K562 (cell line): ENCODE measurements around the gene ARL16. TPM values are rescaled to one million over a fixed set of nuclear protein-coding genes. Genes with fewer than 3 reads are reported as not detected.

Experiments used
- ATAC-seq: fragments of 200-7000 bp; cut with Tn5 transposase; 3 replicates; pipeline ENCODE4 v1.9.1; 2020; ENCODE audit warnings: moderate library complexity
- BruUV-seq: library from RNA; stranded (reverse); fragments of 400-500 nt; replicated peaks from 2 replicates; lab custom pipeline; 2021; lab: Mats Ljungman, UMichigan
- CTCF ChIA-PET: fragments of 300-600 bp; formaldehyde crosslinking; extraction: SDS; loops from one replicate; lab custom pipeline; 2021; ENCODE audit warnings: low intra/inter-chr PET ratio; lab: Yijun Ruan, JAX
- POLR2A ChIA-PET: fragments of 300-600, 350-650 bp; sonication (Branson Sonifier 250); formaldehyde crosslinking; extraction: SDS; loops from one replicate; lab custom pipeline; 2021; ENCODE audit warnings: antibody characterized with exemption, inconsistent platforms; lab: Yijun Ruan, JAX
- DNase-seq, 4 experiments: peaks; one replicate each; pipeline versions ENCODE4 v3.0.0 to v3.0.0-alpha.2; 2011 to 2018; ENCODE audit warnings: low spot score in 3 of 4, mixed read lengths in 3 of 4; ENCODE audit errors: extremely low read depth in 1 of 4
- FAIRE-seq: peaks from 2 replicates; lab custom pipeline; 2011; peaks lifted over from hg19 to GRCh38; lab: Jason Lieb, UNC
- H2AFZ ChIP-seq: 2 replicates; pipeline ENCODE4 v1.6.0; 2011; ENCODE audit warnings: low read depth, low read length, control low read depth, inconsistent platforms
- H3K27ac ChIP-seq: fragments of 200-600 bp; 3 replicates; pipeline ENCODE4 v1.8.0; 2011; ENCODE audit warnings: low read depth, mild to moderate bottlenecking, control low read depth, inconsistent platforms, low read length, moderate library complexity, mixed read lengths; ENCODE audit errors: extremely low read depth
- H3K27me3 ChIP-seq, 2 experiments: fragments of 300-600 bp in 1 of 2; 2 replicates in 1 of 2; 3 replicates in 1 of 2; pipeline versions ENCODE4 v1.6.0 to v1.8.0; 2011; ENCODE audit warnings: inconsistent platforms in 2 of 2, low read length in 2 of 2, mild to moderate bottlenecking in 1 of 2, mixed read lengths in 1 of 2, moderate library complexity in 1 of 2; ENCODE audit not compliant: control insufficient read depth in 2 of 2, insufficient read depth in 2 of 2
- H3K36me3 ChIP-seq: fragments of 300-600 bp; 3 replicates; pipeline ENCODE4 v1.8.0; 2011; ENCODE audit warnings: mild to moderate bottlenecking, low read length, inconsistent platforms; ENCODE audit not compliant: control insufficient read depth, insufficient read depth
- H3K4me1 ChIP-seq, 2 experiments: fragments of 200-600 bp in 1 of 2; replicated peaks in 1 of 2; 2 replicates in 1 of 2; 3 replicates in 1 of 2; pipeline versions ENCODE4 v1.5.1 to v1.8.0; 2011; ENCODE audit warnings: inconsistent platforms in 2 of 2, low read length in 2 of 2, mild to moderate bottlenecking in 1 of 2, mixed read lengths in 1 of 2, moderate library complexity in 1 of 2; ENCODE audit not compliant: control insufficient read depth in 2 of 2, insufficient read depth in 2 of 2
- H3K4me2 ChIP-seq: 2 replicates; pipeline ENCODE4 v1.6.1; 2011; ENCODE audit warnings: low read length, control low read depth, inconsistent platforms, mixed read lengths; ENCODE audit not compliant: insufficient read depth
- H3K4me3 ChIP-seq: fragments of 200-600 bp; sonication (generic), shearing (Covaris generic); 2 replicates; pipeline ENCODE4 v1.5.1; 2016; ENCODE audit warnings: control low read depth, inconsistent platforms
- H3K79me2 ChIP-seq: fragments of 200-600 bp; 3 replicates; pipeline ENCODE4 v1.8.0; 2011; ENCODE audit warnings: low read length, inconsistent platforms; ENCODE audit not compliant: control insufficient read depth, insufficient read depth
- H3K9ac ChIP-seq, 2 experiments: 2 replicates each; pipeline versions ENCODE4 v1.6.0 to v1.6.1; 2011; ENCODE audit warnings: low read depth in 2 of 2, low read length in 2 of 2, control low read depth in 1 of 2, inconsistent platforms in 1 of 2, mild to moderate bottlenecking in 1 of 2, mixed read lengths in 1 of 2; ENCODE audit not compliant: insufficient read depth in 1 of 2
- H3K9me1 ChIP-seq: one replicate; pipeline ENCODE4 v1.6.0; 2011; ENCODE audit warnings: inconsistent platforms, mild to moderate bottlenecking, low read length, moderate library complexity; ENCODE audit not compliant: control insufficient read depth, insufficient read depth
- H3K9me3 ChIP-seq: replicated peaks from 2 replicates; pipeline ENCODE4 v1.5.1; 2011; ENCODE audit warnings: low read depth, low read length, inconsistent platforms; ENCODE audit not compliant: control insufficient read depth, insufficient read depth
- H4K20me1 ChIP-seq: replicated peaks from 2 replicates; pipeline ENCODE4 v1.6.1; 2011; ENCODE audit warnings: low read length, inconsistent platforms, mixed read lengths; ENCODE audit not compliant: control insufficient read depth, insufficient read depth
- CREB1 ChIP-seq, 2 experiments: sonication (generic) in 1 of 2; formaldehyde crosslinking in 1 of 2; IDR thresholded peaks; 2 replicates each; pipeline versions ENCODE4 v1.6.1 to v1.8.0; 2012 to 2022; ENCODE audit warnings: inconsistent platforms in 1 of 2, mild to moderate bottlenecking in 1 of 2, missing genetic modification reagents in 1 of 2, moderate library complexity in 1 of 2
- POLR2AphosphoS2 ChIP-seq: IDR thresholded peaks from 2 replicates; pipeline ENCODE4 v1.6.1; 2012; ENCODE audit warnings: low read length, improper control_type of control experiment
- POLR2G ChIP-seq: fragments of 200-400 bp; formaldehyde crosslinking; IDR thresholded peaks from 2 replicates; pipeline ENCODE4 v1.6.1; 2017; ENCODE audit warnings: low read depth, mild to moderate bottlenecking, antibody characterized with exemption, low read length, moderate library complexity
- SMARCB1 ChIP-seq: IDR thresholded peaks from 2 replicates; pipeline ENCODE4 v1.6.1; 2011; ENCODE audit warnings: improper control_type of control experiment, low read depth; ENCODE audit not compliant: insufficient read length
- SUPT5H ChIP-seq: fragments of 450-650 bp; IDR thresholded peaks from 2 replicates; pipeline ENCODE4 v1.6.1; 2016
- XRCC4 ChIP-seq: IDR thresholded peaks from one replicate; pipeline ENCODE4 v1.6.1; 2011; ENCODE audit not compliant: insufficient read depth, insufficient read length; ENCODE audit errors: extremely low read depth
- ZBTB1 ChIP-seq: sonication (generic); formaldehyde crosslinking; IDR thresholded peaks from 2 replicates; pipeline ENCODE4 v1.8.1; 2023; ENCODE audit warnings: missing genetic modification reagents, low read depth, mild to moderate bottlenecking, borderline replicate concordance
- ZBTB26 ChIP-seq: fragments of 450-650 bp; formaldehyde crosslinking; IDR thresholded peaks from 2 replicates; pipeline ENCODE4 v1.4.0; 2022; ENCODE audit warnings: missing genetic modification characterization
- ZBTB9 ChIP-seq: fragments of 450-650 bp; formaldehyde crosslinking; IDR thresholded peaks from 2 replicates; pipeline ENCODE4 v1.4.0; 2020; ENCODE audit warnings: mild to moderate bottlenecking, moderate library complexity
- ZC3H4 ChIP-seq: sonication (generic); formaldehyde crosslinking; IDR thresholded peaks from 2 replicates; pipeline ENCODE4 v1.9.0; 2021; ENCODE audit warnings: missing genetic modification reagents, borderline replicate concordance
- ZFX ChIP-seq: sonication (generic); formaldehyde crosslinking; IDR thresholded peaks from 2 replicates; pipeline ENCODE4 v1.8.0; 2022; ENCODE audit warnings: mild to moderate bottlenecking, missing genetic modification reagents, moderate library complexity
- ZHX1 ChIP-seq: fragments of 150-350 bp; conservative IDR thresholded peaks from 2 replicates; pipeline ENCODE4 v1.6.1; 2014; ENCODE audit warnings: low read length
- ZNF740 ChIP-seq, 3 experiments: fragments of 200-800 bp in 1 of 3; sonication (Bioruptor generic) in 1 of 3; sonication (generic) in 1 of 3; formaldehyde crosslinking in 1 of 3; IDR thresholded peaks; 2 replicates each; pipeline versions ENCODE4 v1.6.1 to v1.8.0; 2016 to 2022; ENCODE audit warnings: mild to moderate bottlenecking in 2 of 3, missing compliant biosample characterization in 2 of 3, missing genetic modification characterization in 2 of 3, missing genetic modification reagents in 1 of 3
- WGBS: fragments of 100-300 bp; shearing (Covaris generic); methylation state at CpG from one replicate; pipeline ENCODE4 v1.1.6; 2016; ENCODE audit warnings: low coverage, mixed read lengths; ENCODE audit not compliant: insufficient coverage; ENCODE audit errors: missing lambda C conversion rate; 5-methylcytosine and 5-hydroxymethylcytosine counted together
- in situ Hi-C: fragments of 300-500 bp; cut with MboI; formaldehyde crosslinking; loops from 4 replicates; pipeline ENCODE4 v1.15.0; 2018; ENCODE audit warnings: inconsistent platforms, mixed read lengths
- intact Hi-C: fragments of 100-400 bp; cut with micrococcal nuclease; formaldehyde crosslinking; loops from 2 replicates; pipeline ENCODE4 v1.14.2; 2022
- polyA plus RNA-seq, 8 experiments: library from polyadenylated mRNA; depleted of rRNA in 4 of 8; stranded (reverse) in 5 of 8; unstranded in 3 of 8; fragments of >200 nt; fragmentation: Nextera tagmentation in 2 of 8; fragmentation: Illumina TruSeq in 1 of 8; extraction: Ambion mirVana in 2 of 8; extraction: Trizol in 1 of 8; gene quantifications; 2 replicates each; pipeline versions ENCODE4 v1.2.1 to v1.2.3, GENCODE V29; 2011 to 2014; ENCODE audit warnings: inconsistent platforms in 1 of 8, missing spikeins in 1 of 8
- total RNA-seq, 7 experiments: library from RNA; depleted of rRNA in 6 of 7; stranded (reverse); fragments of >200 nt in 6 of 7; fragmentation: Illumina TruSeq in 2 of 7; extraction: Trizol in 2 of 7; gene quantifications; 2 replicates each; pipeline versions ENCODE4 v1.2.1 to v1.2.3, GENCODE V29; 2011 to 2021; ENCODE audit warnings: low replicate concordance in 1 of 7

The ARL16 gene
- total and polyA plus RNA-seq, 9 of the 15 experiments (the other 6 are each of a cell fraction or from before 2014, with no cell fraction given): 5.4 to 32.4 (median 22.6) TPM

GRCh38 chr17:81701288-81702071 lies 17.9 kb upstream of the ARL16 start:
- Histone ChIP-seq H3K27ac (peak overlapping the region; percentile 90), H3K9me3 (no peaks in the 10 kb centered on the region), H3K36me3 (peaks cover 80% of the 10 kb centered on the region), H3K9me1 (no peaks in the 10 kb centered on the region), H3K79me2 (peaks cover 57% of the 10 kb centered on the region), H3K27me3 (no peaks in the 10 kb centered on the region), H2AFZ (no peak overlapping the region), H3K4me3 (peak overlapping the region; percentile 99), H3K9ac (peak overlapping the region; percentile 96 to 100), H4K20me1 (peaks cover 14% of the 10 kb centered on the region), H3K4me2 (peak overlapping the region; percentile 95), H3K4me1 (peaks cover 14 to 53% of the 10 kb centered on the region in 2 experiments; a peak in 4 of 5 replicates)
- intact Hi-C loops (loop anchor here (5.0 kb wide), 1 partner anchor 34 kb away; the partner anchor contains the start of genes CCDC137 and OXLD1), in situ Hi-C loops (no loop called here)
- BruUV-seq: no TSS peak
- ATAC-seq: peak; percentile 67
- POLR2A ChIA-PET: interaction anchor here (0.6 to 4.7 kb wide), 12 partner anchors 9 to 222 kb away, joined by 3 to 54 read pairs (median 6); partner anchors contain the start of genes ARL16, CCDC137, HGS and OXLD1
- DNase-seq: peak; percentile 35 to 68 (median 50)
- 28% methylated on average over 23 of the region's 23 CpGs for WGBS
- CTCF ChIA-PET: interaction anchor here (1.0 kb wide), 1 partner anchor 448 kb away, joined by 3 read pairs; no protein-coding TSS in a partner anchor
- no peak for FAIRE-seq
- TF ChIP-seq ZBTB26 (CRISPR knock-in tag): no peak
- TF ChIP-seq XRCC4: no peak
- TF ChIP-seq SMARCB1: no peak
- TF ChIP-seq ZFX (CRISPR knock-in tag): peak; percentile 41; the same call in 1 of the 2 replicates
- peak; percentile 62; the same call in 1 of the 2 replicates for TF ChIP-seq ZC3H4
- peak; percentile 68 for TF ChIP-seq POLR2G
- no peak for TF ChIP-seq ZHX1
- 0 out of 2 replicates have a peak, but pooled peaks have one; percentile 38 for TF ChIP-seq ZBTB1 (CRISPR knock-in tag)
- no peak for TF ChIP-seq CREB1 (IDR thresholded peaks at IDR 0.05)
- peak; percentile 39; the same call in 1 of the 2 replicates for TF ChIP-seq CREB1 (CRISPR knock-in tag; IDR thresholded peaks at IDR 0.05)
- 0 out of 2 replicates have a peak, but pooled peaks have one; percentile 21 for TF ChIP-seq ZBTB9 (CRISPR knock-in tag)
- TF ChIP-seq POLR2AphosphoS2: peak; percentile 63; the same call in 1 of the 2 replicates
- peak; percentile 52 for TF ChIP-seq SUPT5H
- peak; percentile 53; the same call in 1 of the 2 replicates for TF ChIP-seq ZNF740 (CRISPR knock-in tag; IDR thresholded peaks at IDR 0.05)
- no peak; a peak in 1 of 4 replicates for TF ChIP-seq ZNF740 (tag; IDR thresholded peaks at IDR 0.05)
